ENCODE measurements around the gene HDAC10.
A peak's percentile ranks its signal among the peaks of the same experiment; 100 is the strongest.

HDAC10 gene

GRCh38 chr22:50201191-50202129, 49.6 kb downstream of the HDAC10 start:
- DNase-seq (ENCODE audit: low read depth): no peak

GRCh38 chr22:50200461-50201190, 50.4 kb downstream of the HDAC10 start, which contains the start of gene SELENOO:
Gene SELENOO (plus strand): TSS chr22:50201011. CDS start chr22:50201037, 26 bp downstream.
- DNase-seq (ENCODE audit: low read depth): peak; percentile 75

- DNase-seq (ENCODE audit: low read depth): no peak
Observed at GRCh38 chr22:50199829-50200460, 51.1 kb downstream of the HDAC10 start.

GRCh38 chr22:50199251-50199721, 51.8 kb downstream of the HDAC10 start:
- DNase-seq (ENCODE audit: low read depth): no peak

- no peak for DNase-seq (ENCODE audit: low read depth)
Observed at GRCh38 chr22:50198624-50199017, 52.4 kb downstream of the HDAC10 start.

- DNase-seq (ENCODE audit: low read depth): no peak
Observed at GRCh38 chr22:50197856-50198623, 53.0 kb downstream of the HDAC10 start.

- DNase-seq (ENCODE audit: low read depth): no peak
Observed at GRCh38 chr22:50197000-50197800, 53.9 kb downstream of the HDAC10 start.

- no peak for DNase-seq (ENCODE audit: low read depth)
Observed at GRCh38 chr22:50196256-50196655, 54.8 kb downstream of the HDAC10 start.

Data from stimulated activated CD8-positive, alpha-beta memory T cell treated with anti-CD3 and anti-CD28 coated beads, Interleukin-15, amount 100 ng/mL, for 1 hour (primary cell).